ENCODE measurements around the gene PCLO. TPM values are rescaled to one million over a fixed set of nuclear protein-coding genes. Genes with fewer than 3 reads are reported as not detected.
"Not testable (repeated sequence)": the region's sequence is repeated elsewhere in the genome, so short reads cannot be mapped to it uniquely, and the experiment has no call there.

Gene PCLO
- total RNA-seq, 3 donors from 2014 or later: 5.5 to 16.5 (median 7.1) TPM

DNA sequence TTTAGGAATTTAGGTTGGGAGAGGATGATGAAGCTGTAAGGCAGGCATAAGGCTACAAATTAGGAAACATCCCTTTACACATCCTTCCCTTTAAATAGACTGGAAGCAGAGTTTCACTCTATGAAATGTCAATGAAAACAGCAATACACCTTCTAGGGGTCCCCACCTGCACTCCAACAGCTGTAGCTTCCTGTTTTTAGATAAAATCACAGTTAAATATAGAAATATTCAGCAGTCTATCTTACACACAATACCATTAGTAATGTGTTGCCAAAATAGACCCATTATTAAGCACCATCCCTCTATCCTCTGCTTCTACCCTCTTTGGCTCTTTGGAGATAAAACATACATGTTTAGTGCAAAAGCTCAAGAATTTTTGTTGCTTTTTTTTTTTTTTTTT is 237.4 kb downstream of the PCLO start:
- DNase-seq: no peak
- no peak for ATAC-seq
- TF ChIP-seq, protein P1, sequence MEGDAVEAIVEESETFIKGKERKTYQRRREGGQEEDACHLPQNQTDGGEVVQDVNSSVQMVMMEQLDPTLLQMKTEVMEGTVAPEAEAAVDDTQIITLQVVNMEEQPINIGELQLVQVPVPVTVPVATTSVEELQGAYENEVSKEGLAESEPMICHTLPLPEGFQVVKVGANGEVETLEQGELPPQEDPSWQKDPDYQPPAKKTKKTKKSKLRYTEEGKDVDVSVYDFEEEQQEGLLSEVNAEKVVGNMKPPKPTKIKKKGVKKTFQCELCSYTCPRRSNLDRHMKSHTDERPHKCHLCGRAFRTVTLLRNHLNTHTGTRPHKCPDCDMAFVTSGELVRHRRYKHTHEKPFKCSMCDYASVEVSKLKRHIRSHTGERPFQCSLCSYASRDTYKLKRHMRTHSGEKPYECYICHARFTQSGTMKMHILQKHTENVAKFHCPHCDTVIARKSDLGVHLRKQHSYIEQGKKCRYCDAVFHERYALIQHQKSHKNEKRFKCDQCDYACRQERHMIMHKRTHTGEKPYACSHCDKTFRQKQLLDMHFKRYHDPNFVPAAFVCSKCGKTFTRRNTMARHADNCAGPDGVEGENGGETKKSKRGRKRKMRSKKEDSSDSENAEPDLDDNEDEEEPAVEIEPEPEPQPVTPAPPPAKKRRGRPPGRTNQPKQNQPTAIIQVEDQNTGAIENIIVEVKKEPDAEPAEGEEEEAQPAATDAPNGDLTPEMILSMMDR (IDR thresholded peaks at IDR 0.05): no peak
- no peaks in the 10 kb centered on the region for H3K36me3 ChIP-seq (ENCODE audit: low read depth)
- no peaks in the 10 kb centered on the region for H3K4me1 ChIP-seq (ENCODE audit: low read depth)
- intact Hi-C loops (cut with DNase I, micrococcal nuclease): no loop called here
- no peaks in the 10 kb centered on the region for H3K9me3 ChIP-seq
- no peak overlapping the region for H3K4me3 ChIP-seq

DNA sequence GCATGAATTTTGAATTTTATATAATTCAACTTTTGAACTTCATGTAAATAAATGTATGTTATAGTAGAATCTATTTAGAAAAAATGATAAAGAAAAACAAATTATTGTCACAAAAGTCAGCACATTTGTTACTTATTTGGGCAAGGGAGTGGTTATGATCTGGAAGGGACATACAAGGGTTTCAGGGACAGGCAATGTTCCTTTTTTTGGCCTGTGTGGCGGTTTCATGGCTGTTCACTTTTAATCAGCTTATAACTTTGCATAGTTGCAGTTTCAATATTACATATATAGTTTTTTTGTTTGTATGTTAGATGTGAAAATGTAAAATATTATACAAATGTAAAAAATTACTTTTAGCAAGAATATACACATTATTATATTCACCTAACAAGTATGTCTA is 256.2 kb downstream of the PCLO start:
- H3K4me3 ChIP-seq: no peak overlapping the region
- H3K9me3 ChIP-seq: no peaks in the 10 kb centered on the region
- TF ChIP-seq, protein P1 (IDR thresholded peaks at IDR 0.05): no peak
- no peak for ATAC-seq
- H3K4me1 ChIP-seq (ENCODE audit: low read depth): no peaks in the 10 kb centered on the region
- DNase-seq: no peak
- no peaks in the 10 kb centered on the region for H3K36me3 ChIP-seq (ENCODE audit: low read depth)
- intact Hi-C loops (cut with DNase I, micrococcal nuclease): no loop called here

DNA sequence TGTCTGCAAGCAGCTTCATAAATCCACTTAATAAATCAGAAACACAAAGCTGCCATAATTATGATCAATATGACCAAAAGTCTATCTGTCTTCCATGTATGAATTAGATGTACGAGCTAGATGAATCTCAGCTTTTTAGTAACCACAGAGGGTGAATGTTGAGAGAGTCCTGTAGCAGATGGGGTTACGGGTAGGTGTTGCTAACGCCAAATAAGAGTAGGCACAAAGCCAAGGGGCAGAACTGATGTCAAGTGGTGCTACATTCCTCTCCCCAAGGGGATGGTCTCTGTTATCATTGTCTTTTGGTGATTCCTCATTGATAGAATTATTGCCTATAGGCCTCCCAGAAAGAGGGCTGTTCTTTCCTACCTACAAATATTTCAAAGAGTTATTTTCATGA is 257.8 kb downstream of the PCLO start:
- TF ChIP-seq, protein P1 (IDR thresholded peaks at IDR 0.05): no peak
- Histone ChIP-seq H3K4me1 (ENCODE audit: low read depth) (no peaks in the 10 kb centered on the region), H3K4me3 (no peak overlapping the region), H3K9me3 (no peaks in the 10 kb centered on the region), H3K36me3 (ENCODE audit: low read depth) (no peaks in the 10 kb centered on the region)
- intact Hi-C loops (cut with DNase I, micrococcal nuclease): no loop called here
- ATAC-seq (no peak), DNase-seq (no peak)

DNA sequence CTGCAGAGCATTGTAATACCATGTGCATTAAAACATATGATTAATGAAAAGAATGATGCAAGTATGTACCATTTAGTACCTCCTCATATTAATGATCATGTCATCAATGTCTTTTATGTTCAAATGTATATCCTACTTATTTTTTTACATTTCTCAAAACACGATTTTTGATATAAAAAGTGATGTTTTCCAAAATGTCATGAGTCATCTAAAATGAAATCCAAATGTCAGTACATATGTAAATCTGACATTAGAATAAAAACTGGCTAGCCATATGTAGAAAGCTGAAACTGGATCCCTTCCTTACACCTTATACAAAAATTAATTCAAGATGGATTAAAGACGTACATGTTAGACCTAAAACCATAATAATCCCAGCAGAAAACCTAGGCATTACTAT is 261.6 kb downstream of the PCLO start:
- H3K4me1 ChIP-seq (ENCODE audit: low read depth); ATAC-seq; DNase-seq; intact Hi-C loops (cut with DNase I, micrococcal nuclease); H3K36me3 ChIP-seq (ENCODE audit: low read depth); H3K4me3 ChIP-seq; H3K9me3 ChIP-seq: not testable (repeated sequence)

DNA sequence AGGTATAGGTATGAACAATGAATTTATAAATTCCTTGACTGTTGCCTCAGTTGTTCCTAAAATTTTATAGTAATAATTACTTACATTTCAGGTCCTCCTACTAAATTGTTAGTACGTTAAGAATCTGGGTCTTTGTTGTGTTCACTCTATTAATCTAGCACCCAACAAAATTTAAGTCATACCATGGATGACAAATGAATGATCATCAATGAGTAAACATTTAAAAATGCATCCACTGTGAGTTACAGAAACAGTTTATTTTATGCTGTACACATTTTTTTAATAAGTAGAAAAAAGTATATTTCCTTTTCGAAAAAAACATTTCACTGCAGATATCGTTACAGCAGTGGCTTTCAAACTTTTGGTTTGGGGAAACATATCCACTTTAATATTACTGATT is 265.2 kb downstream of the PCLO start:
- Histone ChIP-seq H3K4me1 (ENCODE audit: low read depth) (no peaks in the 10 kb centered on the region), H3K9me3 (no peaks in the 10 kb centered on the region), H3K36me3 (ENCODE audit: low read depth) (no peaks in the 10 kb centered on the region), H3K4me3 (no peak overlapping the region)
- intact Hi-C loops (cut with DNase I, micrococcal nuclease): no loop called here
- TF ChIP-seq, protein P1 (IDR thresholded peaks at IDR 0.05): no peak
- DNase-seq (no peak), ATAC-seq (no peak)

DNA sequence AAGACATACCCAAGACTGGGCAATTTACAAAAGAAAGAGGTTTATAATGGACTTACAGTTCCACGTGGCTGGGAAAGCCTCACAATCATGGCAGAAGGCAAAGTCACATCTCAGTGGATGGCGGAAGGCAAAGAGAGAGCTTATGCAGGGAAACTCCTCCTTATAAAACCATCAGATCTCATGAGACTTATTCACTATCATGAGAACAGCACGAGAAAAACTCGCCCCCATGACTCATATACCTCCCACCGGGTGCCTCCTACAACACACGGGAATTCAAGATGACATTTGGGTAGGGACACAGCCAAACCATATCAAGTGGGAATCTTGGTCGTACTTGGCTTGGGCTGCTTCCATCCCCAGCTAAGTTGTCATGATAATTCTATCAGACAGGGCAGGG is 268.3 kb downstream of the PCLO start:
- H3K4me1 ChIP-seq (ENCODE audit: low read depth); H3K36me3 ChIP-seq (ENCODE audit: low read depth); H3K4me3 ChIP-seq; intact Hi-C loops (cut with DNase I, micrococcal nuclease); ATAC-seq; DNase-seq; H3K9me3 ChIP-seq: not testable (repeated sequence)

DNA sequence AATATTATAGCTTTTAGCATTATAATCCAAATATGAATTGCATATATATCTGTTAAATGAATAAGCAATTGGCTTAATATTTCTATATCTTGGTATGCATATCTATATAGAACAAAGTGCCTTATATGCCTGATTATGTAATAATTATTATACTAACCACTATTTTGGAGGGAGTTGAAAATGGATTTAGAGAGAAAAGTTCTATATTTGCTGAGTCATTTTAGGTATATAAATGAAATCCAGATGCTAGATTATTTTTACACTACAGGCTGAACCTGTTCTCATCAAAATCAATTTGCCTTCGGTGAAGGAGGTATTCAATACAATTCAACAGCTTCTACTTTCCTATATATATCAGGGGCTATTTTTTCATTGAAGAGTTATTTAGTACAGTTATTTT is 276.4 kb downstream of the PCLO start:
- Histone ChIP-seq H3K9me3 (no peaks in the 10 kb centered on the region), H3K4me1 (ENCODE audit: low read depth) (no peaks in the 10 kb centered on the region), H3K36me3 (ENCODE audit: low read depth) (no peaks in the 10 kb centered on the region), H3K4me3 (no peak overlapping the region)
- DNase-seq: no peak
- intact Hi-C loops (cut with DNase I, micrococcal nuclease): no loop called here
- TF ChIP-seq, protein P1 (IDR thresholded peaks at IDR 0.05): no peak
- ATAC-seq: no peak
